Measurements from ENCODE around the gene CMIP. TPM values are rescaled to one million over a fixed set of nuclear protein-coding genes. Genes with fewer than 3 reads are reported as not detected.

The CMIP gene
- total RNA-seq, 4 donors from 2014 or later: 15.5 to 65.9 (median 20.2) TPM

DNA sequence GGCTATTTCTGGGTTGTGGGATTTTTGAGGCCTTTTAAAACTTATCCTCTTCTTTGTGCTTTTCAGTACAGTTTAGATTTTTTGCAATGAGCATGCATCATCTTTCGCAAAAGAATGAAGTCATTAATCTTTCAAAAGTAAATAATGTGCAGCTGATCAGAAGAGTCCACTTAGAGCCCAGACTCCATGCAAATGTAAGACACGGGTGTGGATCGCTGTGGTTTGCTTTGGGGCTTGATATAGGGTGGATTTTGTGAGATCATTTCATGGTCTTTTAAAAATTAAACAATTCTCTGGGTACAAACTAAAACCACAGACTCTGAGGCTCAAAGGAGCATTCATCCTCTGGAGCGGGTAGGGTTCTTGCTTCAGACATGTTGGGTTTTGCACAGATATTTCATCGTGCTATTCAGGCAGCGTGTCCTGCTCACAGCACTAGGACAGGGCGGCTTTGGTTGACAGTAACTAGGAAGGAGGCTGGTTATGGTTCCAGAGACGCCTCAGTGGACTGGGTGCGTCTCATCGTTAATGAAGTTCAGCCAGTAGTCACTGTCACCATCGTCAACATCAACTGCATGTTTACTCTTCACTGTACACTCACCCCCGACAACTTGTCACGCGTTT, 205.1 kb downstream of the CMIP start:
- Histone ChIP-seq H3K9me3 (no peaks in the 10 kb centered on the region), H3K27me3 (no peaks in the 10 kb centered on the region)
- intact Hi-C loops (cut with DNase I): no loop called here

GRCh38 chr16:81650281-81650680, 205.7 kb downstream of the CMIP start:
- H3K4me1 ChIP-seq: peaks cover 4 to 14% of the 10 kb centered on the region in 2 donors
- TF ChIP-seq CTCF (IDR thresholded peaks at IDR 0.05): no peak
- TF ChIP-seq POLR2A (IDR thresholded peaks at IDR 0.05): no peak
- WGBS, 2 donors: 88 to 97% methylated on average over 8 of the region's 8 CpGs
- peak overlapping the region in 1 of 3 donors; percentile 15 for H3K27ac ChIP-seq
- intact Hi-C loops (cut with DNase I): no loop called here
- DNase-seq: no peak
- no peaks in the 10 kb centered on the region for H3K9me3 ChIP-seq
- peaks cover 0 to 9% of the 10 kb centered on the region in 2 donors for H3K36me3 ChIP-seq
- H3K4me3 ChIP-seq (replicated peaks in 1 of 3): no peak overlapping the region
- no peaks in the 10 kb centered on the region for H3K27me3 ChIP-seq

More for the DNA sequence above, 205.1 kb downstream of the CMIP start:
- Histone ChIP-seq H3K36me3 (peaks cover 0 to 9% of the 10 kb centered on the region in 2 donors), H3K27ac (no peak overlapping the region), H3K4me1 (peaks cover 4 to 20% of the 10 kb centered on the region in 2 donors), H3K4me3 (replicated peaks in 1 of 3) (no peak overlapping the region)
- DNase-seq: no peak
- 91 to 96% methylated on average over 14 of the region's 14 CpGs for WGBS, 2 donors
- TF ChIP-seq POLR2A (IDR thresholded peaks at IDR 0.05): no peak
- TF ChIP-seq CTCF (IDR thresholded peaks at IDR 0.05): no peak

GRCh38 chr16:81650982-81651562, 206.5 kb downstream of the CMIP start:
- Histone ChIP-seq H3K27me3 (no peaks in the 10 kb centered on the region), H3K4me1 (peaks cover 0 to 8% of the 10 kb centered on the region in 2 donors), H3K27ac (peak overlapping the region in 2 of 3 donors; percentile 9 to 15), H3K9me3 (no peaks in the 10 kb centered on the region), H3K4me3 (replicated peaks in 1 of 3) (no peak overlapping the region), H3K36me3 (peaks cover 0 to 9% of the 10 kb centered on the region in 2 donors)
- intact Hi-C loops (cut with DNase I): no loop called here
- DNase-seq: peak; percentile 72 to 85
- TF ChIP-seq CTCF (IDR thresholded peaks at IDR 0.05): no peak
- no peak for TF ChIP-seq POLR2A (IDR thresholded peaks at IDR 0.05)
- 42 to 51% methylated on average over 9 to 13 of the region's 16 CpGs for WGBS, 2 donors

GRCh38 chr16:81651758-81652718, 207.4 kb downstream of the CMIP start:
- intact Hi-C loops (cut with DNase I): no loop called here
- DNase-seq: peak in 1 of 2 donors; percentile 21
- H3K27ac ChIP-seq: peak overlapping the region in 1 of 3 donors; percentile 9
- H3K9me3 ChIP-seq: no peaks in the 10 kb centered on the region
- WGBS, 2 donors: 68 to 75% methylated on average over 19 of the region's 19 CpGs
- peaks cover 0 to 9% of the 10 kb centered on the region in 2 donors for H3K36me3 ChIP-seq
- H3K27me3 ChIP-seq: no peaks in the 10 kb centered on the region
- peaks cover 0 to 8% of the 10 kb centered on the region in 2 donors for H3K4me1 ChIP-seq
- TF ChIP-seq CTCF (IDR thresholded peaks at IDR 0.05): no peak
- TF ChIP-seq POLR2A (IDR thresholded peaks at IDR 0.05): no peak
- H3K4me3 ChIP-seq (replicated peaks in 1 of 3): no peak overlapping the region

Data from thyroid gland (tissue), 4 donors.